ENCODE measurements around the gene FPR3. TPM values are rescaled to one million over a fixed set of nuclear protein-coding genes. Genes with fewer than 3 reads are reported as not detected.

Gene FPR3
- polyA plus RNA-seq, 1 of the 3 experiments (the other 2 are of a cell fraction), result 0.02 TPM

GRCh38 chr19:51810223-51810622 lies 15.3 kb downstream of the FPR3 start:
- ChIA-PET CTCF (interaction anchor here (2.9 kb wide), 1 partner anchor 32 kb away, joined by 11 read pairs; no protein-coding TSS in a partner anchor), POLR2A (no interaction called here)
- Histone ChIP-seq H4K20me1 (ENCODE audit: insufficient read depth) (no peaks in the 10 kb centered on the region), H3K9me2 (no peaks in the 10 kb centered on the region), H3K4me2 (no peak overlapping the region), H3K4me3 (ENCODE audit: low read depth in 2 of 2, low read length in 1 of 2) (no peak overlapping the region), H3K4me1 (ENCODE audit: control insufficient read depth in 1 of 2, insufficient read depth in 2 of 2, low read depth in 1 of 2, low read length in 1 of 2) (peaks cover 0 to 38% of the 10 kb centered on the region in 2 experiments; a peak in 2 of 4 replicates), H3K79me2 (ENCODE audit: insufficient read depth) (no peaks in the 10 kb centered on the region), H3K9me3 (no peaks in the 10 kb centered on the region), H3K36me3 (replicated peaks in 1 of 2; ENCODE audit: control insufficient read depth in 1 of 2, insufficient read depth in 2 of 2, low read length in 1 of 2) (no peaks in the 10 kb centered on the region), H3K9ac (no peak overlapping the region), H2AFZ (ENCODE audit: low read depth) (no peak overlapping the region), H3K27me3 (ENCODE audit: insufficient read depth) (no peaks in the 10 kb centered on the region; the same call in 1 of the 2 replicates), H3F3A (replicated peaks; ENCODE audit: insufficient read depth) (peaks cover 21% of the 10 kb centered on the region), H3K27ac (ENCODE audit: low read depth in 2 of 2, low read length in 1 of 2) (no peak overlapping the region)
- TF ChIP-seq REST (IDR thresholded peaks at IDR 0.05; ENCODE audit: low read depth, low read length) (no peak), TEAD4 (IDR thresholded peaks at IDR 0.05; ENCODE audit: borderline replicate concordance, insufficient read depth) (no peak), FOXM1 (IDR thresholded peaks at IDR 0.05; ENCODE audit: low read depth) (no peak), USF1 (IDR thresholded peaks at IDR 0.05; ENCODE audit: borderline replicate concordance, low read depth) (no peak), CTCF (IDR thresholded peaks at IDR 0.05) (peak; percentile 62)
- DNase-seq, result no peak
- WGBS (ENCODE audit: low lambda C conversion rate), result 3% methylated on average over 7 of the region's 7 CpGs

- CTCF ChIA-PET, result no interaction called here
- TF ChIP-seq ELF1 (IDR thresholded peaks at IDR 0.05) (no peak), MAX (IDR thresholded peaks at IDR 0.05; ENCODE audit: low read depth) (no peak), TAF1 (IDR thresholded peaks at IDR 0.05; ENCODE audit: borderline replicate concordance, low read depth, low read length) (no peak), FOXM1 (IDR thresholded peaks at IDR 0.05; ENCODE audit: low read depth) (no peak), MXI1 (IDR thresholded peaks at IDR 0.05; ENCODE audit: low read depth, low read length) (no peak), NRF1 (IDR thresholded peaks at IDR 0.05; ENCODE audit: low read depth, low read length) (no peak), CHD2 (IDR thresholded peaks at IDR 0.05; ENCODE audit: low read length, partially characterized antibody) (no peak), YY1 (IDR thresholded peaks at IDR 0.05; ENCODE audit: low read depth) (no peak), GABPA (IDR thresholded peaks at IDR 0.05; ENCODE audit: low read depth) (no peak), ZBTB33 (IDR thresholded peaks at IDR 0.05; ENCODE audit: borderline replicate concordance, low read depth) (no peak), CTCF (IDR thresholded peaks at IDR 0.05) (no peak), JUND (IDR thresholded peaks at IDR 0.05) (no peak), EP300 (IDR thresholded peaks at IDR 0.05; ENCODE audit: borderline replicate concordance in 1 of 2, low read depth in 1 of 2, low read length in 1 of 2) (no peak)
Observed at GRCh38 chr19:51811344-51811743, 16.4 kb downstream of the FPR3 start.

More at GRCh38 chr19:51811344-51811743, 16.4 kb downstream of the FPR3 start:
- H3F3A ChIP-seq (replicated peaks; ENCODE audit: insufficient read depth), result peaks cover 15% of the 10 kb centered on the region
- no peak for DNase-seq
- no peaks in the 10 kb centered on the region for H3K9me2 ChIP-seq
- H3K27ac ChIP-seq (ENCODE audit: low read depth in 2 of 2, low read length in 1 of 2), result no peak overlapping the region
- no peaks in the 10 kb centered on the region; the same call in 1 of the 2 replicates for H3K27me3 ChIP-seq (ENCODE audit: insufficient read depth)
- POLR2A ChIA-PET, result no interaction called here
- no peaks in the 10 kb centered on the region for H3K79me2 ChIP-seq (ENCODE audit: insufficient read depth)
- 8% methylated on average over 11 of the region's 11 CpGs for WGBS (ENCODE audit: low lambda C conversion rate)
- no peaks in the 10 kb centered on the region for H3K9me3 ChIP-seq
- H2AFZ ChIP-seq (ENCODE audit: low read depth), result no peak overlapping the region
- no peak overlapping the region for H3K4me3 ChIP-seq (ENCODE audit: low read depth in 2 of 2, low read length in 1 of 2)
- peaks cover 0 to 30% of the 10 kb centered on the region in 2 experiments; a peak in 2 of 4 replicates for H3K4me1 ChIP-seq (ENCODE audit: control insufficient read depth in 1 of 2, insufficient read depth in 2 of 2, low read depth in 1 of 2, low read length in 1 of 2)
- H3K36me3 ChIP-seq (replicated peaks in 1 of 2; ENCODE audit: control insufficient read depth in 1 of 2, insufficient read depth in 2 of 2, low read length in 1 of 2), result no peaks in the 10 kb centered on the region
- H4K20me1 ChIP-seq (ENCODE audit: insufficient read depth), result no peaks in the 10 kb centered on the region
- H3K4me2 ChIP-seq, result no peak overlapping the region
- no peak overlapping the region for H3K9ac ChIP-seq

All from SK-N-SH (cell line).